ENCODE measurements around the gene CACNB3.
"Not testable (repeated sequence)": the region's sequence is repeated elsewhere in the genome, so short reads cannot be mapped to it uniquely, and the experiment has no call there.

The CACNB3 gene

DNA sequence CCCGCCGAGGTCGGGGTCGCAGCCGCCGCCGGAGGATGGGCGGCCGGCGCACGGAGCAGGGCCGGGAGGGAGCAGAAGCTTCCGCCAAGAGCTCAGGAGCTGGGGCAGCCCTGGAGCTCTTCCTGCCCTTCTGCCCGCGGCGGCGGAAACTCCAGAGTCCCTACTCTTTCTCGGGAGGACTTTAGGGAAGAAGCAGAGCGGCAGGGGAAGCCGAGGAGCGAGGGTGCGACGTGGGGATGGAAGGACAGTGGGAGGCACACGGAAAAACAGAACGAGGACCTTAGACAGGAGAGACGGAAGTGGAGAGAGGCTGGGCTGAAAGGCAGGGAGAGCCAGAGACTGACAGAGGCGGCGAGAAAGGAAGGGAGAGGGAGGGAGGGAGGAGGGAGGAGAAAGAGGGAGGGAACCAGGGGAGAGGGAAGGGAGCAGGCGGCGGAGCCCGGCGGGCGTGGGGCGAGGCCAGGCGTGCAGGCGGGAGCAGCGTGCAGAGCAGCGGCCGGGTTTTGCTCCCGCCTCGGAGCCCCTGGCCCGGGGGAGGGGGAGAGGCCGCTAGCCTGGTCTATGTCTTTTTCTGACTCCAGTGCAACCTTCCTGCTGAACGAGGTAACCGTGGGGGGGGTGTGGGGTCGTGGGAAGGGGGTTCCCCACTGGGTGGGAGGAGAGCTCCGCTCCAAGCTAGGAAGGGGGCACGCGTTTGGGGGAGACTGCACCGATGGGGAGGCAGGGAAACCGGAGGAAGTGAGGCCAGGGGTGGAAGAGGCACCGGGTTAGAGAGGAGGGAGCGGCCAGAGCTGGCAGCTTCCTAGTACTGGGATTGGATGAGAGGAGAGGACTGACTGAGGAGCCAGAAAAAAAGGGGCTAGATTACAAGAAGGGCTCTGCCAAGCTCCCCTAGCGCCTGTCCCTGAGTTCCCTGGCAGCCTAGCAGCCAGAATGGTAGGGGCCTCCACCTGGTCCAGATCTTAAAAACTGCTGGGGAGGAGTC is 2.9 kb upstream of the CACNB3 start:
- FAIRE-seq (peak; percentile 91), DNase-seq (ENCODE audit: insufficient read length, low spot score) (peak; percentile 52)

- DNase-seq (ENCODE audit: insufficient read length, low spot score) (no peak), FAIRE-seq (peak; percentile 26)
Measured at GRCh38 chr12:48816143-48816854, 2.0 kb upstream of the CACNB3 start.

GRCh38 chr12:48818831-48819590 is 715 bp downstream of the CACNB3 start:
- FAIRE-seq, result no peak
- no peak for DNase-seq (ENCODE audit: insufficient read length, low spot score)

- no peak for DNase-seq (ENCODE audit: insufficient read length, low spot score)
- FAIRE-seq, result no peak
Measured at GRCh38 chr12:48819986-48820725, 1.9 kb downstream of the CACNB3 start.

DNA sequence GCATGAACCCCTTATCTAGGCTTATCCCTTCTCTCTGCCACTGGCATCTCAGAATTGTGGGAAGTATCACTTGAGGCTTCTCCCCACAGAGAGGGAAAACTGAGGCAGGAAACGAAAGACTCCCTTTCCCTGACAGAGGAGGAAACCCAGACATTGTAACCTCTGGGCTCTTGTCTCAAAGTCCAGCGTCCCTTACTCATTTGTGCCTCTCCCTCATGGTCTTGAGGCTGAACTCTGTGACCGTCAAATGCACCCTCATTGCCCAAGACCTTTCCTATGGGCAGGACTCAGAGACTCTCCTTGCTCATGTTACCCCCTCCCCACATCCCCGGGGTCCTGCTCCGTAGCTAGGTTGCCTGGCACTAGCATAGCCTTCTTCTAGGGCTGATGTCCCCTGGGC is 3.8 kb downstream of the CACNB3 start:
- no peak for DNase-seq (ENCODE audit: insufficient read length, low spot score)
- no peak for FAIRE-seq

DNA sequence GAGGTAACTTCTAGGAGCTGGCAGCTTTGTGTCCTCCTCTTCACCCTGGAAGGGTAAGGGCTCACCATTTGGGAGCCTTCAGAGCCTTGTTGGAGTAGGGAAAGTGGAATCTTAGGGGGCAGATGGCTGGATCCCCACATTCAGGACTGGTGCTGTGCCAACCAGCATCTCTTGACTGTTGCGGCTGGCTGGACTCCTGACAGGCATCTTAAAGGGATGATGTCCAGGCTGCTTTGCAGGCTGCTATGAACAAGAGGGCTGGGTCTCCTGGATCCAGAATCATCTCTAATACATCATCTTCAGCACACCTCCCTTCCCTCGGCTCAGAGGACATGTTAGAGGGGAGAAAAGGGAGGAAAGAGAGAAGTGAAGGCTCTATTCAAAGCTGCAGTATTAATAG is 4.4 kb downstream of the CACNB3 start:
- FAIRE-seq, result no peak
- no peak for DNase-seq (ENCODE audit: insufficient read length, low spot score)

DNA sequence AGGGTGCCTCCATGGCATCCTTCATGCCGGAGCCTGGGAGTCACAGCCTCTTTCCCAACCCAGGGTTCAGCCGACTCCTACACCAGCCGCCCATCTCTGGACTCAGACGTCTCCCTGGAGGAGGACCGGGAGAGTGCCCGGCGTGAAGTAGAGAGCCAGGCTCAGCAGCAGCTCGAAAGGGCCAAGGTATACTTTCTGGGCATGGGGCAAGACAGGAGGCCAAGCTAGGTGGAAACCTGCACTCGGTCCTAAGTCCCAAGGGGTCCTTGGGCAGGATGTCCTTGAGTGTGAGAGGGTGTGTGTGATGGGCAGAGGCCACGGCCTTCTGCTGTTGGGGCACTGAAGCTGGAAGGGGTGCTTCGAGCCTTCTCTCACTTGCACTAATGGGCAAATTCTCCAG is 5.0 kb downstream of the CACNB3 start:
- DNase-seq (ENCODE audit: insufficient read length, low spot score) (no peak), FAIRE-seq (no peak)

- FAIRE-seq (no peak), DNase-seq (ENCODE audit: insufficient read length, low spot score) (no peak)
Measured at GRCh38 chr12:48824112-48824511, 5.8 kb downstream of the CACNB3 start.

DNA sequence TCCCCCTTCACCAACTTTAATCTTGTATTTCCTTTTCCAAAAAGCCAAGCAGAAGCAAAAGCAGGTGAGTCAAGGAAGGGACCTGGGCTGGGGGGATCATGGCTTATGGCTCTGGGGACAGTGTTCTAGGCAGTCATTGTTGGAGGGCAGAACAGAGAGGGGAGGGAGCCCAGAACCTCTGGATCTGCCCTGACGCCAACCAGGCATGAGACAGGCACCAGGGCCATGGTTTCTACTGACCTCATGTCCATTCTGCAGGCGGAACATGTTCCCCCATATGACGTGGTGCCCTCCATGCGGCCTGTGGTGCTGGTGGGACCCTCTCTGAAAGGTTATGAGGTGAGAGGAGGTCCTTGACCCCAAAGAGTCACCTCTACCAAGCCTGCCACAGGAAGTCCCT is 6.6 kb downstream of the CACNB3 start:
- FAIRE-seq (no peak), DNase-seq (ENCODE audit: insufficient read length, low spot score) (no peak)

GRCh38 chr12:48826209-48826855 is 8.0 kb downstream of the CACNB3 start:
- DNase-seq (ENCODE audit: insufficient read length, low spot score), result no peak

GRCh38 chr12:48827026-48827425 is 8.7 kb downstream of the CACNB3 start:
- DNase-seq (ENCODE audit: insufficient read length, low spot score) (no peak), FAIRE-seq (no peak)

More at GRCh38 chr12:48826209-48826855, 8.0 kb downstream of the CACNB3 start:
- no peak for FAIRE-seq

GRCh38 chr12:48827513-48828096 is 9.3 kb downstream of the CACNB3 start:
- no peak for FAIRE-seq
- no peak for DNase-seq (ENCODE audit: insufficient read length, low spot score)

DNA sequence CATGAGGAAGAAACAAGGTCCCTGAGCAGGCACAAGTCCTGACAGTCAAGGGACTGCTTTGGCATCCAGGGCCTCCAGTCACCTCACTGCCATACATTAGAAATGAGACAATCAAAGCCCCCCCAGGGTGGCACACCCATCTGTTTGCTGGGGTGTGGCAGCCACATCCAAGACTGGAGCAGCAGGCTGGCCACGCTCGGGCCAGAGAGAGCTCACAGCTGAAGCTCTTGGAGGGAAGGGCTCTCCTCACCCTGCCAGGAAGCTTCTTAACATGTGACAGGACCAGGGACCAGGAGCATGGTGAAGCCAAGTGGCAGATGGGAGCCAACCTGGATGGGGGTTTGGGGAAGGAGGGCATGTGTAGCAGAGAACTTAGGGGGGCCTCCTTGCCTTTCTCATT is 10.0 kb downstream of the CACNB3 start:
- FAIRE-seq (no peak), DNase-seq (ENCODE audit: insufficient read length, low spot score) (no peak)

DNA sequence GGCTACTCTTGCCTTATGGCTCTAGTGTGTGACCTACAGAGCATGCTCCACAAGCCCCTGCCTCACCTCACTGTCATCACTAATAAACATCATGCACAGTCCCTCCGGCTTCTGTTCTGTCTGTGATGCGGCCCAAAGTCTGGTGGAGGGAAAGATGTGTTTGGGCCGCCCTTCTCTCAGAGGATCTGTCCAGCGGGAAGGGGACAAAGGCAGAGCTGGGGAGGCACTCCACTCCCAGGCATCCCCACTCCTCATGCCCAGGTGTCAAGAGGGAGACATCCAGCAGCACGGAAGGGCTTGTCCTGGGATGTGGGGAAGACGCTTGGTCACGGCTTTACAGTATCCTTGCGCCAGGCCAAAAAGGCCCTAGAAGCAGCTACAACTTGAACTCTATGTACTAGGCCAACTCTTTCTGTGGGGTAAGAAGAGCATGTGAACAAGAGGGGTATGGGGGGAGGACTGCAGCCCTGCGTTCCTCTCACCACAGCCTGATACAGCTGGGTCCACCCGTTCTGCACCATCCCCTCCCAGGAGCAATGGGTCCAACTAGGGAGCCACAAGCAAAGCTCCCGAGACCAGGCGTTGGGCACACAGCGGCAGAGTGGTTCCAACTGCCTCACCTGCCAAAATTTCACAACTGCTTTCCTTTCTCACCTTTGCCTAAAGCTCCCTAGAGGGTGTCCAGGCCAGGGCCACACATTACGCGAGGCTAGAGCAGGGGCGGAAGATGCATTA is 10.7 kb downstream of the CACNB3 start:
- FAIRE-seq, result no peak
- DNase-seq (ENCODE audit: insufficient read length, low spot score), result no peak

DNA sequence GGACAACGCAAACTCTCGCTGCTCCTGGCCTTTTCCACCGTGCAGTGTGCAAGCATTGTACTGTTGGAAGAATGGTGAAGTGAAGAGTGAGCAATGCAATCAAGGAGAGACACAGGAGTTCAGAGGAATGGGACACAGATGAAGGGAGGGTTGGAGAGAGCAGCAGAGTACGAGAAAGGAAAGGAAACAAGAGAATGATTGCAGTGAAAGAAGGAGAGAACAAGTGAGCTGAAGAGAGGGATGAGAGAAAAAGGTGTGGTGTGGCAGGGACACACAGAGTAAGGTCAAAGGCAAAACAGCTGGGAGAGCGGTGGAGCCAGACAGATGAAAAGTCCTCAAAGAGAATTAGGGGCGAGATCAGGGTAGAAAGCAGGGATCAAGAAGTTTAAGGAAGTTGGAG is 13.0 kb downstream of the CACNB3 start:
- DNase-seq (ENCODE audit: insufficient read length, low spot score) (no peak), FAIRE-seq (no peak)

GRCh38 chr12:48832321-48833060 is 14.2 kb downstream of the CACNB3 start:
- DNase-seq (ENCODE audit: insufficient read length, low spot score) (no peak), FAIRE-seq (no peak)

GRCh38 chr12:48838048-48838447 is 19.8 kb downstream of the CACNB3 start:
- DNase-seq (ENCODE audit: insufficient read length, low spot score) (no peak), FAIRE-seq (no peak)

- not testable (repeated sequence) for DNase-seq (ENCODE audit: insufficient read length, low spot score)
Measured at GRCh38 chr12:48842021-48842420, 23.7 kb downstream of the CACNB3 start.

More at GRCh38 chr12:48842021-48842420, 23.7 kb downstream of the CACNB3 start:
- not testable (repeated sequence) for FAIRE-seq

Measured in GM19239 (cell line).